Gastrocnemius medialis (tissue), 4 donors: ENCODE data around the gene ATP1A2.

Experiments
- CTCF ChIP-seq, 5 experiments: fragments of 450-650 bp in 3 of 5; fragments of 200-600 bp in 2 of 5; sonication (generic) in 2 of 5; IDR thresholded peaks in 4 of 5; conservative IDR thresholded peaks in 1 of 5; 1 replicate in 4 of 5; 2 replicates in 1 of 5; pipeline ENCODE4 v1.5.1; 2016 to 2019; ENCODE audit warnings: antibody characterized with exemption in 5 of 5, mild to moderate bottlenecking in 3 of 5, moderate library complexity in 3 of 5
- POLR2A ChIP-seq, 2 donors: fragments of 450-650 bp; IDR thresholded peaks; one replicate each; pipeline ENCODE4 v1.6.1; 2017; ENCODE audit warnings: antibody characterized with exemption in 2 of 2, mild to moderate bottlenecking in 2 of 2, moderate library complexity in 2 of 2

- TF ChIP-seq CTCF (IDR thresholded peaks at IDR 0.05 in 4 of 5, conservative IDR thresholded peaks at IDR 0.05 in 1 of 5) (no peak), POLR2A (IDR thresholded peaks at IDR 0.05) (no peak)
Observed at GRCh38 chr1:160167580-160167979, 52.0 kb downstream of the ATP1A2 start.
